GM12865 (cell line): ENCODE measurements around the gene ADGRD1.

Source experiments
- DNase-seq: peaks from one replicate; pipeline ENCODE4 v3.0.0; 2010; ENCODE audit warnings: low read depth
- H3K4me3 ChIP-seq: 2 replicates; pipeline ENCODE4 v1.5.1; 2011; ENCODE audit warnings: mild to moderate bottlenecking, low read depth, low read length, control low read depth
- CTCF ChIP-seq: IDR thresholded peaks from 2 replicates; pipeline ENCODE4 v1.5.1; 2011; ENCODE audit warnings: low read length, control low read depth, low read depth, inconsistent platforms; ENCODE audit not compliant: insufficient read depth; ENCODE audit errors: missing control alignments

Gene ADGRD1

GRCh38 chr12:131105736-131106348 lies 152.1 kb downstream of the ADGRD1 start:
- no peak overlapping the region for H3K4me3 ChIP-seq
- TF ChIP-seq CTCF, result no peak
- peak; percentile 55 for DNase-seq

GRCh38 chr12:131106349-131106941 lies 152.7 kb downstream of the ADGRD1 start:
- no peak overlapping the region for H3K4me3 ChIP-seq
- TF ChIP-seq CTCF, result no peak
- DNase-seq, result no peak

- no peak overlapping the region for H3K4me3 ChIP-seq
- DNase-seq, result no peak
- TF ChIP-seq CTCF, result no peak
Measured at GRCh38 chr12:131108177-131108955, 154.7 kb downstream of the ADGRD1 start.

GRCh38 chr12:131111446-131111845 lies 157.7 kb downstream of the ADGRD1 start:
- TF ChIP-seq CTCF, result no peak
- no peak overlapping the region for H3K4me3 ChIP-seq
- no peak for DNase-seq

GRCh38 chr12:131112021-131112420 lies 158.3 kb downstream of the ADGRD1 start:
- no peak overlapping the region for H3K4me3 ChIP-seq
- no peak for DNase-seq
- no peak for TF ChIP-seq CTCF

- DNase-seq, result no peak
- no peak for TF ChIP-seq CTCF
- H3K4me3 ChIP-seq, result no peak overlapping the region
Measured at GRCh38 chr12:131112700-131113290, 159.1 kb downstream of the ADGRD1 start.
